Umbilical cord (tissue), 2 donors: ENCODE data around the gene MACROD2. TPM values are rescaled to one million over a fixed set of nuclear protein-coding genes. Genes with fewer than 3 reads are reported as not detected.

Source experiments
- DNase-seq: peaks from one replicate; pipeline ENCODE4 v3.0.0-alpha.2; 2015; ENCODE audit warnings: low spot score
- total RNA-seq: library from RNA; depleted of rRNA; stranded (reverse); fragments of >200 nt; gene quantifications from one replicate; pipeline ENCODE4 v1.2.3, GENCODE V29; 2014; ENCODE audit warnings: low replicate concordance; ENCODE audit not compliant: insufficient read depth

Gene MACROD2
- total RNA-seq, 1 donor from 2014 or later = 69.6 TPM

DNA sequence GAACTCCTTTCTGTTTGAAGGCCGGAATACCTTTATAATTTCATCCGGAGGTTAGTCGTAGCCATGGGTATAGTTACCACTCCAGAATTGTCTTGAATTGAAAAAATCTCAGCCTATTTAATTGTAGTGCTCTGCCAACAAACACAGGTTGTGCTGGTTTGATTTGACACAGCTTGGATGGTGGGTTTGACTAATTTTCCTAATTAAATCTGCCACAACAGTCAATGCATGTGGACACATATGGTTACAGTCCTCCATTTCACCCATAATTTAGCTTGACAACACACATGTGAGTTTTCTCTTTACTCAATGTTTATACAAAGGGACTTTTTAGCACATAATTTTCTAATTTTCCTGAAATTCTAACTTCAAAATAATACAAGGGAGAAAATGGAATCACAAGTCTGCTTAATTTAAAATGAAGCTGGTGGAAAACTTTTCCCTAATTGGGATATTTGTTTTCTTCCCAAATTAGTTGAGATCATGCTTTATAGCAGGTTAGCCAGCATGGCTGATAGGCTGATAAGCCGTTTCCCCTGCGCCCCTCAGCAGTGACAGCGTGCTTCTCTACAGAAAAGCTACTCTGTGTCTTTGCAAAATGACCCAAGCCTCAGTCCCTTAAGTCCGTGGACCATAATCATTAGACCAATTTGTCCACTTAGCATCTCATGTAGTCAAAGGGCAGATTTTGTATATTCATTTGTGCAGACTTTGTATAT is 805.5 kb downstream of the MACROD2 start:
- no peak for DNase-seq

DNA sequence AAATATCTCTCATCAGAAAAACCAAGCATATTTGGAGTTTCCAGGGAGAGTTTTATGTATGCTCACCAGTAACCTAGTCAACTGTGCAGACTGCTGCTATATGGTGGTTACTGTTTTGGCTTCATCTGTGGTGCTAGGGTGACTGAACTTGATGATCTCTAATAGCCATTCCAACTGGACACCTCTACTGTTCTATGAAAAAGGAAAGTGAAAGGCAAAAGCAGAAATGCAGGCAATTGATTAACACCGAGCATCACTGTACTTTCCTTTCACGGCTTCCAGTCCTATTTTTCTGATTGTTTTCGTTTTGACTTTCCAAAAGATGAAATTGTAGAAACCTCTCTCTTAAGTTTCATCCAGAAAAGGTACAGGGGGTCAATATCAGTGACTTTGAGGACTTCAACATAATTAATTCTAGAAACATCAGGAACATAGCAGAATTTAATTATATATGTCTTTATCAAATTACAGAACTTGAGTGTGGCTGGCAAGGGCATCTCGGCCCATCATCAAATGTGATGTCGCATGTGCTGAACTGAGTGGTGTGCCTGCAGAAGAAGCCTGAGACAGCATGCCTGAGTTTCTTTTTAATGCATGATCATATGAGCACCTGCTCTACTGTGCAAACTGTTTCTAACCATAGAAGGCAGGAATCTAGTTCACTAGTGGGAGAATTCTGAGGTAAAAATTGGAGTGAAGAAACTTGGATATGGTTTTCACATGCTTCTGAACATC is 806.4 kb downstream of the MACROD2 start:
- DNase-seq = no peak

DNA sequence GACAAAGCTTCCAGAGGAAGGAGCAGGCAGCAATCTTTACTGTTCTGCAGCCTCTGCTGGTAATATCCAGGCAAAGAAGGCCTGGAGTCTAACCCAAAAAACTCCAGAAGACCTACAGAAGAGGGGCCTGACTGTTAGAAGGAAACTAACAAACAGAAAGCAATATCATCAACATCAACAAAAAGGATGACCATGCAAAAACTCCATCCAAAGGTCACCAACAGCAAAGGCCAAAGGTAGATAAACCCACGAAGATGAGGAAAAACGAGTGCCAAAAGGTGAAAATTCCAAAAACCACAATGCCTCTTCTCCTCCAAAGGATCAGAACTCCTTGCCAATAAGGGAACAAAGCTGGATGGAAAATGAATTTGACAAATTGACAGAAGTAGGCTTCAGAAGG is 811.9 kb downstream of the MACROD2 start:
- no peak for DNase-seq

DNA sequence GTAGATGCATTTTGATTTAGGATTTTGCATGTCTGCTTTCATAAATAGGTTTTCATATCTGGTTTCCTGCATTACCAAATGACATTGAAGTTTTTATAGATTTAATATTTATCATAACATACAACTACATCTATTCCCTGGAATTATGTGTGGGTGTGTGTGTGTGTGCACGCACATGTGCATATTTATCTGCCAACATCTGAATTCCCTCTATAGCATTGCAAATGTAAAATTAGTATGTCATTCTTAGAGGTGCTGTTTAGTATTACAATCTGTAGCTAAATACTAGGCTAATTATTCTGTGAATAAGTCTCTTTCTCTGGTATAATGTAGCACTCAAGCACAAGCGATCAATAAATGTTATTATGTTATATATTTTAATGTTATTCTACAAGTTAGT is 820.0 kb downstream of the MACROD2 start:
- no peak for DNase-seq

DNA sequence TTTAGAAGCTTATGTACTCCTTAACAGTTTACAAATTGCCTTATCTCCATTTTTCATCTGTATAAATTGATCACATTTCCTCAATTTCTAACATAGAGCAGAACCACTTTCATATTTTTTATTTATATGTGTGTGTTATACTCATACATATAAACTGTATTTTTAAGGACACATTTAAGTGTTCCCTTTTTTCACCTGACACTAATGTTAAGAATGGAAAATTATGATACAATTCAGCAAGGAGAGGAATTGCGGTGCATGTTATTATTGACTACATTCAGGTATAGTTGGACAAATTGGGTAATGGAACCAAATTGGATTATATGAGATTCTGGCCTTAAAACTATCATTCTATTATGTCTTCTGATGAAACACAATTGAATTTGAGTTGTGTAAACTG is 821.2 kb downstream of the MACROD2 start:
- no peak for DNase-seq

DNA sequence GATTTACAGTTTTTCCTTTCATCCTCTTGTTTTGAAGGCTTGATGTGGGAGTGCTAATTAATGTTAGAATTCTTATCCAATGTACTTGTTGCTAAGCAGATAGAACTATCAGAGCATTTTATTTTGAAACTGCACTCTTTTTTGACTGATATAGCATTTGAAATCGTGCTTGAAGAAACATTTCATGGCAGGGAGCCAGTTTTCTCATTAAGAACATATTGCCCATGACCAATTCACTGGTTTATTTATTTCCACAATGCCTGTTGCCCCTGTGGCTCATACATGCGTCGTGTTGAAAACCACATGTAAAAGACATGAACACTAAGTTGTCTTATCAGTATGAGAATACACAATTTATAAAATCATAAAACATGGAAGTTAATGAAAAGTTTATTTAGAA is 821.8 kb downstream of the MACROD2 start:
- no peak for DNase-seq

DNA sequence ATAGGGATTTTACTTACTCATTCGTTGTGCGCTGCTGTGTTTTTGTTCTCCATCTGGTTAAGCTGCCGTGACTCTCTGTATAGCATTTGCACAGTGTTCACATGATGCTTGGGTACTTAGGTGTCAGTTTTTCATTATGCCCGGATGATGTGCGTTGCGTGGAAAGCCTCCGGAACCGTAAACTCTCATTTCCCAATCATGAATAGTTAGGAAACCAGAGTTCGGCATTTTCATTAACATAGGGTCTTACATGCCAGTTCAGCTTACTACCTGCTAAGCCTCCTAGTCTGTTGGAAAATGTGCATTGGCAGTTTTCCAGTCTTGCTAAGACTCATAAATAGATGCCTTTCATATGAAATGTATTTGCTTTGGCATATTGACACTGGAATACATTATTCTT is 825.5 kb downstream of the MACROD2 start:
- no peak for DNase-seq

DNA sequence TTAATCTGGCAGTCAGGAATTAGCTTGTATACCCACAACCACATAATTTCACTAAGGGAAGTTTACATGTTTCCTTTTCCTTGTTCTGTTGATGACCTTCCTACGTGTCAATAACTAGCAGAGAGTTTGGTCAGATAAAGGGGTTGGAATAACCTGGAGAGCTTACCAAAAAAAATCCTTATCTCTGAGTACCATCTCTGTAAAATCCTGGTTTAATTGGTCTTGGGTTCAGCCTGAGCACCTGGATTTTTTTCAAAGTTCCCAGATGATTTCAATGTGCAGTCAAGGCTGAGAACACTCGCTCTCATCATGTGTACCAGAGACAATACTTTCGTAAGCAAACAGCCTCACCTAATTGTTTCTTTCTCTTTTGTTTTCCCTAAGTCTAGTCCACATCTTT is 825.9 kb downstream of the MACROD2 start:
- no peak for DNase-seq

DNA sequence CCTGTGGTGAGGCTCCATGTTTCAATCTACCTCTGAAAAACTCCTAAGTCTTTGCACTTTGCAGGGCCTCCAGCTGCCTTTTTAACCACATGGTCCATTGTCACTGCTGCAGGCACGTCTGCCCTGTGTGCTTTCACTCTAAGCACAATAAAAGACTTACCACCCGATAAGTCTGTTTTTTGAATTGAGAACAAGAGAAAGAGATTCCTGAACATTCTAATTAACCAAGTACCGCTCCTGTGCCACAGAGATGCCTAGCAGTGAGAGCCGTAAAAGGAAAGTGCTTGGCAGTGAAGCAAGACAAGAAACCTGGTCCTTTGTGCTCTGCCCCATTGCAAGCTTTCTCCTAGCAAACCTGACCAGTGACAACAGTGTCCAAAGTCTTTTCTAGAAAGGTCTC is 829.7 kb downstream of the MACROD2 start:
- no peak for DNase-seq

DNA sequence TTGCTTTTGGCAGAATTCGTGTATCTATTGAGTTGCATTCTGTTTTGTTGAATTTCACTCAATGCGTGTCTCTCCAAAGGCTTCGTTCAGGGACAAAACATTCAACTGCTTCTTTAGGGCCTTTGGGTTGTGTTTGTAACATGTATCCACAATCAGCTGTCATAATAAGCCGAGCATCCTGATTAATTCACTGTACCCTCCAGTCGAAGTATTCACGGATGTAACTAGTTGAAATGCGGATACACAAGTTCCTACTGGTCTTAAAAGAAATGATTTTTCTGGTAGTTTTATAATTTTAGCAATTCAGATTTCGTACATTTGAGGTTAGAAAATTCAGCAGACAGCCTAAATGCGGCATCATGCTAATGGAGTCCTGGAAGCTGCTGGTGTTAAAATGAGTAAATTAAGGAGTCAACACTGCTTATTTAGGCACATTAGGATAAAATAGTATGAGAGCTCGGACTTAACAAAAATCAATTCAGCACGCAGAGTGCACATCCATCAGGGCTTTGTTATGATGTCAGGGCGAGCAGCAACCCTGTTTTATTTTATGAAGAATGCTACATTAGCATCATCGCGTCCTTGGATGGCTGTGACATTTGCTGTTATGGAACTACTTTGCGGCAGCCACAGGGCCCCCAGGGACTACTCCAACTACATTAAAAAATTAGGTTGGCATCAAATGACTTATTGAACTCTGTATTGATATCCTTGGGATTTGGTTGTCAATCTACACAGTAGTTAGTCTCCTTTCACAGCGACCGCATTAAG is 831.4 kb downstream of the MACROD2 start:
- DNase-seq = no peak

DNA sequence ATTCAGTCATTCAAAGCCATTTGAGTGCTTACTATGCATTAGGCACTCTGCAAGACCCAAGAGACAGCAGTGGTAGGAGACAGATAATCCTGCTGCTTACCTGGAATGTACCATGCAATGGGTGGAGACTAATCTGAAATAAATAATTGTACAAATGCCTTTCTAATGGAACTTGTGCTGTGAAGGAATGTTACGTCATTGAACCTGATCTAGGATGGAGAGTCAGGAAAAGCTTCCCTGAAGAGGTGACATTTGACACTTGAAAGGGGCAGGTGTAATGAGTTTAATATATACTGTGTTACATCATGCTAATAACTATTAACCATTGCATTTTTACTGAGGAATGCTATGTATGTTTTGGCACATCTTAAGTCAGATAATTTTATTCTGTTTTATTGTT is 833.1 kb downstream of the MACROD2 start:
- DNase-seq = no peak

DNA sequence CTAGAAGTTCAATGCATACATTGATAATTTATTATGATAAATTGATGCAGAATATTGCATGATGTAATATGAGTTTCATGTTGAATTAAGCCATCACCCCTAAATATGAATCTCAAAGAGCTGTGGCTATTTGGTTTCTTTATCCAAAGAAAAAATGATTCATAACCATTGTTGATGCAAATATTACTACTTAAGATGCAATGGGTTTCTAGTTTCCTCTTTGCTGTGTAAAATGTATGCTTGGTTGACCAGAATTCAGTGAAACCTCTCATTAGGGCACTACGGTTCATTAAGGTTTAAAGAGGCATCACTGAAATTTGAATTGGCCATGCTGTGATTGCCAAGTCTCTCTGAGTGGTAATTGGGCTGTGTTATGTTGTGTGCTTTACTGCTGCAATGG is 834.6 kb downstream of the MACROD2 start:
- DNase-seq = no peak

DNA sequence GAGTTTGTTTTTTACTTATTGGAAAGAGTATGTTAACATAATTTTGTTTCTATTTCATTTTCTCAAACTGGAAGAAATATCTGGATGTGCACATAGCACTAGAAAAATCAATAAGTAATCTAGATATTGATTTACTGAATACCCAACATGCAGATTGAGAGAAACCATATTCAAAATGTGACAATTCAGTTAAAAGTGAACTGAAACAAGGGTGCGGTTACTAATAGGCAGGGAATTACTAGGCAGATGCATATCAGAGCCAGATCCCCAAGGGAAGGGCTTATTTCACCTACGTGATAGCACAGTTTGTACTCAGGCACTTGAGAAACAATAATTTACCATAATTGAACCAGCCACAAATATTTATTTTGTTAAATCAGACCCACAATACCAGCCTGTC is 835.1 kb downstream of the MACROD2 start:
- DNase-seq = no peak

DNA sequence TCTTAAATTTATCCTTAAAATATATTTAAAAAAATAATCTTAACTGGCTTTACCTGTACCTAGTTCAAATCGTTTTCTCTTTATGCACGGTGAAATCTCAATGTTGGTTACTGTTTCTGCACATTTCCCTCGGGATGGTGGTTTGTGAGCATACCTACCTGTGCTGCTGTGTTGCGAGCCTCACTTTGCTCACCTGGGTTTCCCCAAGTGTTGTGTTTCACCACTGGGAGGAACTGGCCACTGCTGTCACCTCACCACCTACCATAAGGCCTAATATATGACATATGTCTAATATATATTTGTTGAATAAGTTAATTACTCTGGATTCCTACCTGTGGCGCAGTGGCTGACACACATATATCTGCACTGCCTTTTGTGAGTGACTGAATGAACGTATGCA is 835.6 kb downstream of the MACROD2 start:
- no peak for DNase-seq

DNA sequence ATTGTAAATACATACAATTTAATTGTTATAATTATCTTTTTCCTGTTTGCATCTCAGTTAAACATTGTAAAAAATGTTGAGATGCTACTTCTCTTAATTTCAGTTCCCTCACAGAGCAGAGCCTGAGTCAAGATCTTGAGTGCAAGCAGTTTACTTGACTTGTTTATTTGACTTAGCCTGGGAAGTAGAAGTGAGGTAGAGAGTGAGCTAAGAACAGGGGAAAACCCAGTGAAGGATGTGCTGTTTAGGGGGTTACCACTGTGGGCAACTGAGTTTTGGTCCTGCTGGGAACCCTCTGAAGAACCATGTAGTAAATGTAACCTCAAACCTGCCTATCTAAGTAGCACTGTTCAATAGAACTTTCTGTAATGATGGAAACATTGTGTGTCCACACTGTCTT is 837.3 kb downstream of the MACROD2 start:
- no peak for DNase-seq

DNA sequence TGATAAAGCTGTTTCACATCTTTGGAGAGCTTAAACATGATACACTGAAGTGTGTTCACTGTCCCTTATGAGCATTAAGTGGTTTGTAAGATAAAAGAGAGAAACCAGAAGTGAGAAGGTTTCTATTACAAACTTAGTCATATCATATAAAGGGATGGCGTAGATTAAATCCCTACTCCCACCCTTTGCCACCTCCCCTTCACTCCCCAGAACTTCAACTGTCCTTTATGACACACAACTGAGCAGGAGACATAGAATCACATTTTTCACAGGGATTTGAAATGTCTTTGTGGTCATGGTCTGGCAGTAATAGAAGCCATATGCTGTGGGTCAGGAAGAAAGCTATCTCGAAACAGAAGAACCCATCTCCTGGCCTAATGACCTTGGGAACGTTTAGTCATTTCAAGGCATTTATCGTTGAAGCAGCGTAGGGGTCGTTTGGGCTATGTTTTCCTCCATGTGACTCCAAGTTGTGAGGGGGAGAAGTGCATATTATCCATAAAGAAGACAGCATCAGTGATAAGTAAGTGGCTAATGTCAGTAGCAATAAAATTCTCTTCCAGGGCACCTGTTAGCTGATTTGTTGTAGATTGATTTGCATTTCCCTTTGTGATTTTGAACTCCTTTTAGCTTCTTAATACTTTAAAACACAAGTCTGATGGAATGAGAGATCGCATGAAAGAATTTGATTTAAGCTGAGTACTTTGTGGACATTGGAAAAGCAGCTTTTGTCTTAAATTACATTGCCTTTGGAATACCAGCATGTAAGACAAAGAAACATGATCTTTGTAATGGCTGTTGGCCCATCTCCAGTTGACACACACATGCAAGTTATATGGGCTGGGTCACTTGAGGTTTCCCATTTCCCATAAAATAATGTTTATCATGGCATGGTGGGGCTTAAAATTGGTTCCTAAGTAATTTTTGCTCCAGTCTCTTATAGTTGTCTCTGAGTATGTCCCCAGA is 843.6 kb downstream of the MACROD2 start:
- DNase-seq = no peak

DNA sequence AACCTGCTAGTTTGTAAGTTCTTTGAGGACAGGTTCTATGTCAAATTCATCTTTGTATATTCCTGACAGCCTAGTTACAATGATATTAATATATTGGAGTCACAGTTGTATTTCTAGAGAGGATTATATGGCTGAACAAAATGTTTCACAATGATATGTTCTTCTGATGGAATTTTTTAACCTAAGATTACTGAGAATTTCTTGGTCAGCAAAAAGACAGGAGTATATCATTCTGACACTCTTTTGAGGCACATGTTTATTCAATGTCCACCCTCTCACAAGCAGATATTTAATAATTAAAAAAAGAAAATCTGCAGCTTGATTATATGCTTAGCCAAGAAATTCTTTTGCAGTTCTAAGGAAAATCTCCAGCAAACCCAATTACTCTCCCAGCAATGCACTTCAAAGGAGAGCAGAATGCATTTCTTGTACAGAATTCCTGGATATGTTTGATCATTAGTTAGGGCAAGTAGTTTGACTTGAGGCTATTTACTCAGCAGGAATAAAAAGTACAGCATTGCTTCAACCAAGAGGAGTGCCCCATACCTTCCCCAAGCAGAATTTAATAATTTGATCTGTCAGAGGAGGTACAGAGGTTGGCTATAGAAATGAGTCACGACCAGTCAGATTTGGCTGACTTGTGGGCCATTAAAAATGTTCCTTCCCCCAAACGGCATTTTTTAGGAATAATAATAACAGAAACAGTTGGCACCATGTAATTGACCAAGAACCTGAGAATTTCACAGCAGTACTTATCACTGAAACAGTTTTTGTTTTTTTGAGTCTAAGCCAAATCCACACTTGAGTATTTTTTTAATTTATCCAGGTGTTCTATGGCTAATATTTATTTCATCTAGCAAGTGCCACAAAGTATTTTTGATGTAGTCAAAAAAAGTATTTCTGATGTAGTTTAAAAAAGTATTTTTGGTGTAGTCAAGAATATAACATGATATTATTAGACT is 850.2 kb downstream of the MACROD2 start:
- DNase-seq = no peak

DNA sequence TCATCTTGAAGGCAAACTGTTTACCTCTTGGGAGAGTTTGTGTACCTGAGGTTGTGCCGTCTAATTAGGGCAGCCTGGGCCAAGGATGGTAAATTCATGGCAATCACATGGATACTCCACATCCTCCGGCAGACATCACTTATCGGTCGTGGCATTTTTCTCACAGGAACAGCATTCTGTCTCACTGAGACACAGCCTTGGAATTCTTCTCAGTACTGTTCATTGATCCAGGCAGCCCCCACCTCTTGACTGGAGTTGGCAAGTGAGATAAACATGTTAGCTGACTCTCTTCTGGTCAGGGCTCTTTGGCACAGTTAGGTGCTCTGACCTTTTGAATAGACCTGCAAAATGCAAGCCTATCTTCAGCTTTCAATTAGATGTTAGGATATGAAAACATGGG is 853.5 kb downstream of the MACROD2 start:
- DNase-seq = no peak

DNA sequence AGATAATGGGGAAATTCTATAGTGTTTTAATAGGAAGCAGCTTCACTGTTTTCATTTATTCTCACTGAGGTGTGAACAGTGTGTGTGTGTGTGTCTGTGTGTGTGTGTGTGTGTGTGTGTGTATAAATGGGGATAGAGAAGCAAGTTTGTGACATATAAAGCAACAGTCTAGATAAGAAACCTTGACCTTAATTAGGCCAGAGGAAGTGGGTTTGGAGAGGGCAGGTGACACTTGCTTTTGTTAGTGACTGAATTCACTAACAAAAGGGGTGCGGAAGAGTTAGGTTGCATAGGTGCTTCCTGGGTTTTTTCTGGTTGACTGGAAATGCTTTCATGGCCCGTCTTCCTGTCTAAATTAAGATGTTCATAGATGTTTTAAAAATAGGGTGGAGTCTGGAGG is 857.8 kb downstream of the MACROD2 start:
- DNase-seq = no peak

DNA sequence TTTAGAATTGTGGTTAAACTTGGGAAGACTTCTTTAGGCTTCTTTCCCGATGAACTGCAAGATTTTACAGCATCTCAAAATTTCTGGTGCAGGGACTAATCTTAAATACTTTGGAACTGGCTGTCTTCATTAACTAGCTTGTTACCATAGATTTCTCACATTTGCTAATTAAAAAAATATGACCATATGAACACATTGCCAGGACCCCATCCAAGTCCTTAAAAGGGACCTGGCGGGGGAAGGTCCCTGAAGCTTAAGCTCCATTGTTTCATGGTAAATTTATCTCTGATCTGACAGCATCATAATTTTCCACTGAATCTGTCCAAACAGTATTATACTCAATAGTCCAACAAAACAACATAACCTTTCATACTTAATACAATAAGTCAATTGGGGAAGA is 859.9 kb downstream of the MACROD2 start:
- no peak for DNase-seq
